GM12864 (cell line): Measurements from ENCODE around the gene ANTXR1.

Source experiments
- DNase-seq: peaks from one replicate; pipeline ENCODE4 v3.0.0-alpha.2; 2011; ENCODE audit warnings: low read depth
- H3K4me3 ChIP-seq: 2 replicates; pipeline ENCODE4 v1.5.1; 2011; ENCODE audit warnings: mild to moderate bottlenecking, low read depth, low read length, control low read depth
- CTCF ChIP-seq: IDR thresholded peaks from 2 replicates; pipeline ENCODE4 v1.5.1; 2011; ENCODE audit warnings: low read depth, mild to moderate bottlenecking, moderate library complexity, low read length, control low read depth, inconsistent platforms; ENCODE audit errors: missing control alignments

The ANTXR1 gene

GRCh38 chr2:69013142-69013839 lies at the start of gene ANTXR1:
ANTXR1 (plus strand) TSS chr2:69013179; CDS start chr2:69013500, 321 bp downstream.
- no peak for DNase-seq
- H3K4me3 ChIP-seq, result no peak within 1 kb of the TSS
- TF ChIP-seq CTCF, result no peak

GRCh38 chr2:68964282-68964681 lies 48.7 kb upstream of the ANTXR1 start:
- DNase-seq, result no peak

GRCh38 chr2:68968221-68968620 lies 44.8 kb upstream of the ANTXR1 start:
- H3K4me3 ChIP-seq, result no peak overlapping the region
- no peak for TF ChIP-seq CTCF
- DNase-seq, result no peak

More at GRCh38 chr2:68964282-68964681, 48.7 kb upstream of the ANTXR1 start:
- no peak for TF ChIP-seq CTCF
- no peak overlapping the region for H3K4me3 ChIP-seq

GRCh38 chr2:68969736-68970490 lies 43.1 kb upstream of the ANTXR1 start:
- no peak for DNase-seq
- H3K4me3 ChIP-seq, result no peak overlapping the region
- no peak for TF ChIP-seq CTCF

- H3K4me3 ChIP-seq, result no peak overlapping the region
- TF ChIP-seq CTCF, result no peak
- DNase-seq, result no peak
Measured at GRCh38 chr2:68970566-68971265, 42.3 kb upstream of the ANTXR1 start.

- TF ChIP-seq CTCF, result no peak
- no peak for DNase-seq
- no peak overlapping the region for H3K4me3 ChIP-seq
Measured at GRCh38 chr2:68971591-68972231, 41.3 kb upstream of the ANTXR1 start.
